Measurements from ENCODE around the gene KIF18B. TPM values are rescaled to one million over a fixed set of nuclear protein-coding genes. Genes with fewer than 3 reads are reported as not detected.

Gene KIF18B
- total and polyA plus RNA-seq, 2 of the 13 experiments (the other 11 are each of a cell fraction or from before 2014, with no cell fraction given): 15.2 to 15.3 TPM

DNA sequence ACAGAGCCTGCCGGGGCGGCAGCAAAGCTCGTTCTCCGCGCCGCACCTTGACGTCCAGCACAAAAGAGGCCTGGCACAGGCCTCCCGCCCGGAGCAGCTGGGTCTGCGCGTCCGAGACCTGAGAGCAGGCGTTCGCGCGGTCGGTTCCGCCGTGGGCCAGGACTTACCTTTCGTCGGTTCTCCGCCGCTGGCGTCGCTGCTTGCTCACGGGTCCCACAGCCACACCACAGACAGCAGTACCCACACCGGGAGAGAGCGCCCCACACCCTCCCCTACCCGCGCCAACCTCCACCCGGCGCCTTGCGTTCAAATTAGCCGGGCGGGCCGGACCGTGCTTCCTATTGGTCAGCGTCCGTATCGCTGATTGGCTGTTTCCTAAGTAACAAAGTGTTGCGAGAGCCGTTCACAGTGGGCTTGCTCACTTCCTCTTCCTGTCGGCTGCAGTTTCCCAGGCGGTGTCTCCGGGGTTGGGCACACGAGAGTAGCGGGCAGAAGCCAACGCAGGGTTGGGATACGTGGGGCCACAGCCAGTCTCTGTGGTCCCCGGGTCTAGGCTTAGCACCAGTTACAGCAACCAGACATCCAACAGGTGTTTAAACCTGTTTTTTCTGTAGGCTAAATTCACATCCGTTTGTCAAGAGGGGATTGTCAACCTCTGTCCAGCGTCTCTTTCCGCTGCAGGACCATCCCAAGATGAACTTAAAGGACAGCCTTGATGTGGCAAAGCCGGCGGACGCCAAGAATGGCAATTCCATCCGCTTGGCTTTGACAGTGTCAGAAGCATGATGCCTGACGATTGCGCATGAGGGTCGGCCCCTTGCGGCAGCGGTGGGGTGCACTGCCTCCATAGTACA lies at the start of gene KIF18B (continued):
- TF ChIP-seq ZKSCAN8 (CRISPR knock-in tag; IDR thresholded peaks at IDR 0.05; ENCODE audit: borderline replicate concordance): 0 out of 2 replicates have a peak, but pooled peaks have one; percentile 28
- peak; percentile 55; the same call in 1 of the 2 replicates for TF ChIP-seq ZNF205 (CRISPR knock-in tag; IDR thresholded peaks at IDR 0.05)
- peak; percentile 41; the same call in 1 of the 2 replicates for TF ChIP-seq FOXK2 (IDR thresholded peaks at IDR 0.05)
- TF ChIP-seq, protein P1, sequence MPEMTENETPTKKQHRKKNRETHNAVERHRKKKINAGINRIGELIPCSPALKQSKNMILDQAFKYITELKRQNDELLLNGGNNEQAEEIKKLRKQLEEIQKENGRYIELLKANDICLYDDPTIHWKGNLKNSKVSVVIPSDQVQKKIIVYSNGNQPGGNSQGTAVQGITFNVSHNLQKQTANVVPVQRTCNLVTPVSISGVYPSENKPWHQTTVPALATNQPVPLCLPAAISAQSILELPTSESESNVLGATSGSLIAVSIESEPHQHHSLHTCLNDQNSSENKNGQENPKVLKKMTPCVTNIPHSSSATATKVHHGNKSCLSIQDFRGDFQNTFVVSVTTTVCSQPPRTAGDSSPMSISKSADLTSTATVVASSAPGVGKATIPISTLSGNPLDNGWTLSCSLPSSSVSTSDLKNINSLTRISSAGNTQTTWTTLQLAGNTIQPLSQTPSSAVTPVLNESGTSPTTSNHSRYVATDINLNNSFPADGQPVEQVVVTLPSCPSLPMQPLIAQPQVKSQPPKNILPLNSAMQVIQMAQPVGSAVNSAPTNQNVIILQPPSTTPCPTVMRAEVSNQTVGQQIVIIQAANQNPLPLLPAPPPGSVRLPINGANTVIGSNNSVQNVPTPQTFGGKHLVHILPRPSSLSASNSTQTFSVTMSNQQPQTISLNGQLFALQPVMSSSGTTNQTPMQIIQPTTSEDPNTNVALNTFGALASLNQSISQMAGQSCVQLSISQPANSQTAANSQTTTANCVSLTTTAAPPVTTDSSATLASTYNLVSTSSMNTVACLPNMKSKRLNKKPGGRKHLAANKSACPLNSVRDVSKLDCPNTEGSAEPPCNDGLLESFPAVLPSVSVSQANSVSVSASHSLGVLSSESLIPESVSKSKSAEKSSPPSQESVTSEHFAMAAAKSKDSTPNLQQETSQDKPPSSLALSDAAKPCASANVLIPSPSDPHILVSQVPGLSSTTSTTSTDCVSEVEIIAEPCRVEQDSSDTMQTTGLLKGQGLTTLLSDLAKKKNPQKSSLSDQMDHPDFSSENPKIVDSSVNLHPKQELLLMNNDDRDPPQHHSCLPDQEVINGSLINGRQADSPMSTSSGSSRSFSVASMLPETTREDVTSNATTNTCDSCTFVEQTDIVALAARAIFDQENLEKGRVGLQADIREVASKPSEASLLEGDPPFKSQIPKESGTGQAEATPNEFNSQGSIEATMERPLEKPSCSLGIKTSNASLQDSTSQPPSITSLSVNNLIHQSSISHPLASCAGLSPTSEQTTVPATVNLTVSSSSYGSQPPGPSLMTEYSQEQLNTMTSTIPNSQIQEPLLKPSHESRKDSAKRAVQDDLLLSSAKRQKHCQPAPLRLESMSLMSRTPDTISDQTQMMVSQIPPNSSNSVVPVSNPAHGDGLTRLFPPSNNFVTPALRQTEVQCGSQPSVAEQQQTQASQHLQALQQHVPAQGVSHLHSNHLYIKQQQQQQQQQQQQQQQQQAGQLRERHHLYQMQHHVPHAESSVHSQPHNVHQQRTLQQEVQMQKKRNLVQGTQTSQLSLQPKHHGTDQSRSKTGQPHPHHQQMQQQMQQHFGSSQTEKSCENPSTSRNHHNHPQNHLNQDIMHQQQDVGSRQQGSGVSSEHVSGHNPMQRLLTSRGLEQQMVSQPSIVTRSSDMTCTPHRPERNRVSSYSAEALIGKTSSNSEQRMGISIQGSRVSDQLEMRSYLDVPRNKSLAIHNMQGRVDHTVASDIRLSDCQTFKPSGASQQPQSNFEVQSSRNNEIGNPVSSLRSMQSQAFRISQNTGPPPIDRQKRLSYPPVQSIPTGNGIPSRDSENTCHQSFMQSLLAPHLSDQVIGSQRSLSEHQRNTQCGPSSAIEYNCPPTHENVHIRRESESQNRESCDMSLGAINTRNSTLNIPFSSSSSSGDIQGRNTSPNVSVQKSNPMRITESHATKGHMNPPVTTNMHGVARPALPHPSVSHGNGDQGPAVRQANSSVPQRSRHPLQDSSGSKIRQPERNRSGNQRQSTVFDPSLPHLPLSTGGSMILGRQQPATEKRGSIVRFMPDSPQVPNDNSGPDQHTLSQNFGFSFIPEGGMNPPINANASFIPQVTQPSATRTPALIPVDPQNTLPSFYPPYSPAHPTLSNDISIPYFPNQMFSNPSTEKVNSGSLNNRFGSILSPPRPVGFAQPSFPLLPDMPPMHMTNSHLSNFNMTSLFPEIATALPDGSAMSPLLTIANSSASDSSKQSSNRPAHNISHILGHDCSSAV (CRISPR knock-in tag; IDR thresholded peaks at IDR 0.05; ENCODE audit: borderline replicate concordance): 0 out of 2 replicates have a peak, but pooled peaks have one; percentile 20
- no peak for TF ChIP-seq NBN (conservative IDR thresholded peaks at IDR 0.05)
- no peak for TF ChIP-seq ZNF891 (CRISPR knock-in tag; IDR thresholded peaks at IDR 0.05)
- no peak for TF ChIP-seq SUZ12 (IDR thresholded peaks at IDR 0.05; ENCODE audit: low read depth, low read length)
- TF ChIP-seq ZNF775 (CRISPR knock-in tag; IDR thresholded peaks at IDR 0.05; ENCODE audit: borderline replicate concordance): 0 out of 2 replicates have a peak, but pooled peaks have one; percentile 38
- TF ChIP-seq ARNT (IDR thresholded peaks at IDR 0.05): no peak
- TF ChIP-seq, protein P2, sequence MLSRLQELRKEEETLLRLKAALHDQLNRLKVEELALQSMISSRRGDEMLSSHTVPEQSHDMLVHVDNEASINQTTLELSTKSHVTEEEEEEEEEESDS (CRISPR knock-in tag; IDR thresholded peaks at IDR 0.05; ENCODE audit: borderline replicate concordance): peak; percentile 89; the same call in 1 of the 2 replicates
- no peak for TF ChIP-seq FLYWCH1 (CRISPR knock-in tag; IDR thresholded peaks at IDR 0.05)
- TF ChIP-seq ZNF296 (CRISPR knock-in tag; conservative IDR thresholded peaks at IDR 0.05): 0 out of 2 replicates have a peak, but pooled peaks have one; percentile 41
- TF ChIP-seq GTF3A (CRISPR knock-in tag; conservative IDR thresholded peaks at IDR 0.05): peak; percentile 93
- TF ChIP-seq SIX4 (CRISPR knock-in tag; IDR thresholded peaks at IDR 0.05): no peak
- TF ChIP-seq HOXA5 (CRISPR knock-in tag; IDR thresholded peaks at IDR 0.05): peak; percentile 40; the same call in 1 of the 2 replicates
- TF ChIP-seq ZBTB38 (CRISPR knock-in tag; IDR thresholded peaks at IDR 0.05): peak; percentile 89
- 0 out of 2 replicates have a peak, but pooled peaks have one; percentile 1 for TF ChIP-seq SRF (IDR thresholded peaks at IDR 0.05; ENCODE audit: low read depth, low read length)
- TF ChIP-seq ATF3 (CRISPR knock-in tag; IDR thresholded peaks at IDR 0.05): peak; percentile 27; the same call in 1 of the 2 replicates
- no peak for TF ChIP-seq SOX6 (IDR thresholded peaks at IDR 0.05)
- TF ChIP-seq SOX6 (CRISPR knock-in tag; IDR thresholded peaks at IDR 0.05): no peak; the same call in 1 of the 2 replicates
- TF ChIP-seq MAZ (IDR thresholded peaks at IDR 0.05; ENCODE audit: borderline replicate concordance, low read depth, low read length): no peak; the same call in 1 of the 2 replicates
- TF ChIP-seq MAZ (CRISPR knock-in tag; IDR thresholded peaks at IDR 0.05; ENCODE audit: low read depth): 0 out of 2 replicates have a peak, but pooled peaks have one; percentile 45
